ENCODE results near the gene TMEM117. TPM values are rescaled to one million over a fixed set of nuclear protein-coding genes. Genes with fewer than 3 reads are reported as not detected.
"Not testable (repeated sequence)": the region's sequence is repeated elsewhere in the genome, so short reads cannot be mapped to it uniquely, and the experiment has no call there.

The TMEM117 gene
- total RNA-seq, 5 donors from 2014 or later (not counting 1 experiment from before 2014, with no cell fraction given): 3.3 to 4.4 (median 3.9) TPM

GRCh38 chr12:43861015-43861839 lies 25.3 kb downstream of the TMEM117 start:
- H3K27ac Mint-ChIP-seq: no peak overlapping the region
- no peak for ATAC-seq (replicated peaks in 1 of 4)
- Histone ChIP-seq H3K9me3 (no peaks in the 10 kb centered on the region), H3K4me3 (ENCODE audit: control insufficient read depth in 1 of 2, extremely low read depth in 1 of 2, low read length in 1 of 2) (no peak overlapping the region), H3K27me3 (replicated peaks in 1 of 2; ENCODE audit: control insufficient read depth in 2 of 2, extremely low read depth in 1 of 2, insufficient read depth in 2 of 2, low read length in 1 of 2) (peaks cover 0 to 2% of the 10 kb centered on the region in 2 experiments), H3K36me3 (ENCODE audit: control insufficient read depth in 2 of 2, extremely low read depth in 1 of 2, insufficient read depth in 1 of 2, low read length in 1 of 2) (peaks cover 0 to 3% of the 10 kb centered on the region in 2 donors), H3K4me1 (ENCODE audit: control insufficient read depth in 1 of 2, extremely low read depth in 1 of 2, insufficient read depth in 2 of 2, low read length in 2 of 2) (no peaks in the 10 kb centered on the region), H3K27ac (ENCODE audit: low read length) (no peak overlapping the region)
- ChIA-PET CTCF (interaction anchor here in 1 of 2 donors (0.5 kb wide), 1 partner anchor 30 kb away, joined by 3 read pairs; no protein-coding TSS in a partner anchor), POLR2A (interaction anchor here in 1 of 2 donors (0.5 kb wide), 1 partner anchor 95 kb away, joined by 5 read pairs; no protein-coding TSS in a partner anchor)
- WGBS (ENCODE audit: insufficient coverage): no CpG with 5 or more reads among the region's 7 CpGs
- no peaks in the 10 kb centered on the region for H3K4me1 Mint-ChIP-seq
- no peak overlapping the region for H3K4me3 Mint-ChIP-seq
- no peak for DNase-seq
- H3K36me3 Mint-ChIP-seq: no peaks in the 10 kb centered on the region
- no peaks in the 10 kb centered on the region for H3K27me3 Mint-ChIP-seq
- H3K9me3 Mint-ChIP-seq: no peaks in the 10 kb centered on the region

DNA sequence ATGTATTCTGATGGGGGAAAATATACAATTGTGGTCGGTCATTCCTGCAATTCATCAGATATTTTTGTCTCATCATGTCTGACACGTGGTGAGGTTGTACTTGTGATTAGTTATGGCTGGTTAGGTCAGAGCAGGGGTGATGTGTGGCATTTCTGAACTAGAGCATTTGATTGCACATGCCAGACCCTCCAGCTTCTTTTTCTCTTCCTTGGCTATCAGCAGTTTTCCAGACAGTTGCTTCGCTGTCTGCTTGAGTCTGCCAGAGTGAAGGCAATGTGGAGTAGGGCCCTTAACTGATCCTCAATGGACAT lies 25.9 kb downstream of the TMEM117 start:
- no peaks in the 10 kb centered on the region for H3K27me3 Mint-ChIP-seq
- no peaks in the 10 kb centered on the region for H3K36me3 Mint-ChIP-seq
- no CpG with 5 or more reads among the region's 3 CpGs for WGBS (ENCODE audit: insufficient coverage)
- ChIA-PET CTCF (no interaction called here), POLR2A (interaction anchor here in 1 of 2 donors (0.5 kb wide), 1 partner anchor 96 kb away, joined by 5 read pairs; no protein-coding TSS in a partner anchor)
- no peak for DNase-seq
- H3K4me3 Mint-ChIP-seq: no peak overlapping the region
- Histone ChIP-seq H3K4me1 (ENCODE audit: control insufficient read depth in 1 of 2, extremely low read depth in 1 of 2, insufficient read depth in 2 of 2, low read length in 2 of 2) (no peaks in the 10 kb centered on the region), H3K4me3 (ENCODE audit: control insufficient read depth in 1 of 2, extremely low read depth in 1 of 2, low read length in 1 of 2) (no peak overlapping the region), H3K27ac (ENCODE audit: low read length) (no peak overlapping the region), H3K27me3 (replicated peaks in 1 of 2; ENCODE audit: control insufficient read depth in 2 of 2, extremely low read depth in 1 of 2, insufficient read depth in 2 of 2, low read length in 1 of 2) (peaks cover 0 to 2% of the 10 kb centered on the region in 2 experiments), H3K36me3 (ENCODE audit: control insufficient read depth in 2 of 2, extremely low read depth in 1 of 2, insufficient read depth in 1 of 2, low read length in 1 of 2) (peaks cover 0 to 3% of the 10 kb centered on the region in 2 donors), H3K9me3 (no peaks in the 10 kb centered on the region)
- no peaks in the 10 kb centered on the region for H3K4me1 Mint-ChIP-seq
- ATAC-seq (replicated peaks in 1 of 4): no peak
- no peaks in the 10 kb centered on the region for H3K9me3 Mint-ChIP-seq
- no peak overlapping the region for H3K27ac Mint-ChIP-seq

GRCh38 chr12:43863770-43864366 lies 28.0 kb downstream of the TMEM117 start:
- H3K36me3 ChIP-seq (ENCODE audit: control insufficient read depth in 2 of 2, extremely low read depth in 1 of 2, insufficient read depth in 1 of 2, low read length in 1 of 2): peaks cover 0 to 3% of the 10 kb centered on the region in 2 donors
- no peak overlapping the region for H3K27ac ChIP-seq (ENCODE audit: low read length)
- no peaks in the 10 kb centered on the region for H3K4me1 ChIP-seq (ENCODE audit: control insufficient read depth in 1 of 2, extremely low read depth in 1 of 2, insufficient read depth in 2 of 2, low read length in 2 of 2)
- H3K27ac Mint-ChIP-seq: no peak overlapping the region
- ChIA-PET CTCF (no interaction called here), POLR2A (no interaction called here)
- no peaks in the 10 kb centered on the region for H3K27me3 Mint-ChIP-seq
- DNase-seq (no peak), ATAC-seq (replicated peaks in 1 of 4) (no peak)
- H3K4me3 ChIP-seq (ENCODE audit: control insufficient read depth in 1 of 2, extremely low read depth in 1 of 2, low read length in 1 of 2): no peak overlapping the region
- no peaks in the 10 kb centered on the region for H3K4me1 Mint-ChIP-seq
- H3K9me3 ChIP-seq: no peaks in the 10 kb centered on the region
- H3K9me3 Mint-ChIP-seq: no peaks in the 10 kb centered on the region
- H3K4me3 Mint-ChIP-seq: no peak overlapping the region
- no peaks in the 10 kb centered on the region for H3K27me3 ChIP-seq (replicated peaks in 1 of 2; ENCODE audit: control insufficient read depth in 2 of 2, extremely low read depth in 1 of 2, insufficient read depth in 2 of 2, low read length in 1 of 2)
- 95% methylated on average over 16 of the region's 23 CpGs for WGBS (ENCODE audit: insufficient coverage)
- H3K36me3 Mint-ChIP-seq: no peaks in the 10 kb centered on the region

DNA sequence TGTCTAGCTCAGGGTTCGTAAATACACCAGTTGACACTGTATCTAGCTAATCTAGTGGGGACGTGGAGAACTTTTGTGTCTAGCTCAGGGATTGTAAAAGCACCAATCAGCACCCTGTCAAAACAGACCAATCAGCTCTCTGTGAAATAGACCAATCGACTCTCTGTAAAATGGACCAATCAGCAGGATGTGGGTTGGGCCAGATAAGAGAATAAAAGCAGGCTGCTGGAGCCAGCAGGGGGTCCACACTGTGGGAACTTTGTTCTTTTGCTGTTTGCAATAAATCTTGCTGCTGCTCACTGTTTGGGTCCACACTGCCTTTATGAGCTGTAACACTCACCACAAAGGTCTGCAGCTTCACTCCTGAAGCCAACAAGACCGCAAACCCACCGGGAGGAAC lies 28.7 kb downstream of the TMEM117 start:
- H3K4me3 Mint-ChIP-seq; H3K4me1 Mint-ChIP-seq; H3K9me3 ChIP-seq; H3K27me3 ChIP-seq (replicated peaks in 1 of 2; ENCODE audit: control insufficient read depth in 2 of 2, extremely low read depth in 1 of 2, insufficient read depth in 2 of 2, low read length in 1 of 2); CTCF ChIA-PET; ATAC-seq (replicated peaks in 1 of 4); DNase-seq; H3K27ac Mint-ChIP-seq; H3K4me1 ChIP-seq (ENCODE audit: control insufficient read depth in 1 of 2, extremely low read depth in 1 of 2, insufficient read depth in 2 of 2, low read length in 2 of 2); H3K9me3 Mint-ChIP-seq; H3K36me3 ChIP-seq (ENCODE audit: control insufficient read depth in 2 of 2, extremely low read depth in 1 of 2, insufficient read depth in 1 of 2, low read length in 1 of 2); H3K27me3 Mint-ChIP-seq; H3K4me3 ChIP-seq (ENCODE audit: control insufficient read depth in 1 of 2, extremely low read depth in 1 of 2, low read length in 1 of 2); H3K27ac ChIP-seq (ENCODE audit: low read length); H3K36me3 Mint-ChIP-seq: not testable (repeated sequence)
- POLR2A ChIA-PET: interaction anchor here in 1 of 2 donors (0.9 kb wide), 1 partner anchor 47 kb away, joined by 3 read pairs; no protein-coding TSS in a partner anchor
- 100% methylated on average over 2 of the region's 5 CpGs for WGBS (ENCODE audit: insufficient coverage)

GRCh38 chr12:43869184-43869583 lies 33.3 kb downstream of the TMEM117 start:
- H3K36me3 ChIP-seq (ENCODE audit: control insufficient read depth in 2 of 2, extremely low read depth in 1 of 2, insufficient read depth in 1 of 2, low read length in 1 of 2): peaks cover 0 to 3% of the 10 kb centered on the region in 2 donors
- DNase-seq (no peak), ATAC-seq (replicated peaks in 1 of 4) (no peak)
- no peak overlapping the region for H3K4me3 ChIP-seq (ENCODE audit: control insufficient read depth in 1 of 2, extremely low read depth in 1 of 2, low read length in 1 of 2)
- Mint-ChIP-seq H3K27me3 (no peaks in the 10 kb centered on the region), H3K27ac (no peak overlapping the region), H3K9me3 (no peaks in the 10 kb centered on the region), H3K4me3 (no peak overlapping the region), H3K36me3 (no peaks in the 10 kb centered on the region), H3K4me1 (no peaks in the 10 kb centered on the region)
- no peak overlapping the region for H3K27ac ChIP-seq (ENCODE audit: low read length)
- ChIA-PET CTCF (interaction anchor here in 1 of 2 donors (0.6 kb wide), 1 partner anchor 1082 kb away, joined by 3 read pairs; no protein-coding TSS in a partner anchor), POLR2A (no interaction called here)
- no peaks in the 10 kb centered on the region for H3K4me1 ChIP-seq (ENCODE audit: control insufficient read depth in 1 of 2, extremely low read depth in 1 of 2, insufficient read depth in 2 of 2, low read length in 2 of 2)
- H3K9me3 ChIP-seq: no peaks in the 10 kb centered on the region
- no peaks in the 10 kb centered on the region for H3K27me3 ChIP-seq (replicated peaks in 1 of 2; ENCODE audit: control insufficient read depth in 2 of 2, extremely low read depth in 1 of 2, insufficient read depth in 2 of 2, low read length in 1 of 2)
- no CpG with 5 or more reads among the region's 1 CpG for WGBS (ENCODE audit: insufficient coverage)

- H3K27me3 Mint-ChIP-seq; H3K4me3 Mint-ChIP-seq; H3K9me3 ChIP-seq; H3K4me1 Mint-ChIP-seq; H3K27ac Mint-ChIP-seq; H3K27ac ChIP-seq (ENCODE audit: low read length); H3K9me3 Mint-ChIP-seq; POLR2A ChIA-PET; H3K36me3 ChIP-seq (ENCODE audit: control insufficient read depth in 2 of 2, extremely low read depth in 1 of 2, insufficient read depth in 1 of 2, low read length in 1 of 2); DNase-seq; H3K4me1 ChIP-seq (ENCODE audit: control insufficient read depth in 1 of 2, extremely low read depth in 1 of 2, insufficient read depth in 2 of 2, low read length in 2 of 2); H3K4me3 ChIP-seq (ENCODE audit: control insufficient read depth in 1 of 2, extremely low read depth in 1 of 2, low read length in 1 of 2); H3K27me3 ChIP-seq (replicated peaks in 1 of 2; ENCODE audit: control insufficient read depth in 2 of 2, extremely low read depth in 1 of 2, insufficient read depth in 2 of 2, low read length in 1 of 2); H3K36me3 Mint-ChIP-seq; ATAC-seq (replicated peaks in 1 of 4): not testable (repeated sequence)
- CTCF ChIA-PET: interaction anchor here in 1 of 2 donors (0.6 kb wide), 1 partner anchor 1081 kb away, joined by 3 read pairs; no protein-coding TSS in a partner anchor
Observed at GRCh38 chr12:43869765-43870164, 33.9 kb downstream of the TMEM117 start.
